ENCODE data around the gene PSME1.

Gene PSME1

GRCh38 chr14:24147761-24148428, 11.9 kb downstream of the PSME1 start:
- DNase-seq (ENCODE audit: low read depth): no peak

- no peak for DNase-seq (ENCODE audit: low read depth)
These were observed 13.4 kb downstream of the PSME1 start for GRCh38 chr14:24149302-24149969.

- no peak for DNase-seq (ENCODE audit: low read depth)
These were observed 14.1 kb downstream of the PSME1 start for GRCh38 chr14:24150061-24150460.

- no peak for DNase-seq (ENCODE audit: low read depth)
These were observed 14.6 kb downstream of the PSME1 start for GRCh38 chr14:24150567-24150966.

GRCh38 chr14:24150993-24151392, 15.0 kb downstream of the PSME1 start:
- no peak for DNase-seq (ENCODE audit: low read depth)

- DNase-seq (ENCODE audit: low read depth): no peak
These were observed 15.5 kb downstream of the PSME1 start for GRCh38 chr14:24151404-24152080.

- DNase-seq (ENCODE audit: low read depth): no peak
These were observed 19.1 kb downstream of the PSME1 start for GRCh38 chr14:24155100-24155499.

- DNase-seq (ENCODE audit: low read depth): no peak
These were observed 20.8 kb downstream of the PSME1 start for GRCh38 chr14:24156840-24157239.

- DNase-seq (ENCODE audit: low read depth): no peak
These were observed 21.3 kb downstream of the PSME1 start for GRCh38 chr14:24157331-24157730.

GRCh38 chr14:24159777-24160498, 23.9 kb downstream of the PSME1 start:
- DNase-seq (ENCODE audit: low read depth): no peak

- no peak for DNase-seq (ENCODE audit: low read depth)
These were observed 24.5 kb downstream of the PSME1 start for GRCh38 chr14:24160499-24160849.

GRCh38 chr14:24160850-24161804, 25.1 kb downstream of the PSME1 start, which contains the start of gene IRF9:
TSS of gene IRF9 (plus strand) at chr14:24161265. CDS start at chr14:24162145, 880 bp downstream.
- peak; percentile 80 for DNase-seq (ENCODE audit: low read depth)

- DNase-seq (ENCODE audit: low read depth): no peak
These were observed 26.1 kb downstream of the PSME1 start for GRCh38 chr14:24162093-24162492.

GRCh38 chr14:24164518-24164991, 28.6 kb downstream of the PSME1 start:
- no peak for DNase-seq (ENCODE audit: low read depth)

GRCh38 chr14:24165785-24166184, 29.8 kb downstream of the PSME1 start:
- DNase-seq (ENCODE audit: low read depth): no peak

- DNase-seq (ENCODE audit: low read depth): no peak
These were observed 31.6 kb downstream of the PSME1 start for GRCh38 chr14:24167469-24168114.

- DNase-seq (ENCODE audit: low read depth): no peak
These were observed 35.6 kb downstream of the PSME1 start, which contains the start of gene REC8 for GRCh38 chr14:24171422-24172260. TSS of gene REC8 (plus strand) at chr14:24172080. CDS start at chr14:24172553, 473 bp downstream.

GRCh38 chr14:24172261-24172860, 36.4 kb downstream of the PSME1 start:
- no peak for DNase-seq (ENCODE audit: low read depth)

GRCh38 chr14:24172871-24173281, 36.9 kb downstream of the PSME1 start:
- DNase-seq (ENCODE audit: low read depth): no peak
